Heart left ventricle (tissue), 13 donors: ENCODE data around the gene CBFA2T2.

Experiments
- POLR2A ChIP-seq, 2 donors: fragments of 450-650 bp; IDR thresholded peaks; one replicate each; pipeline ENCODE4 v1.6.1; 2017; ENCODE audit warnings: antibody characterized with exemption in 2 of 2, mild to moderate bottlenecking in 2 of 2, moderate library complexity in 2 of 2
- TF ChIP-seq, protein P1 (sequence below), 12 donors: fragments of 200-600 bp; sonication (generic) in 4 of 12; IDR thresholded peaks; one replicate each; pipeline versions ENCODE4 v1.5.0 to v1.8.0; 2018 to 2022; ENCODE audit warnings: antibody characterized with exemption in 12 of 12, mild to moderate bottlenecking in 5 of 12
- donor health status: ischemic (EF 13 %, LVEDD 7.1; RV severe dilation, severe dysfunction).
- donor health status: DM: no; HTN: yes; CAD: no.
- donor health status: DM: no; HTN: no; CAD: no.
- donor health status: ischemic (EF 25% LVEDD 6.9; RV normal size, moderate dysfunction).
- donor health status: ischemic (EF 25% LVEDD 5.7; RV mildly dilated, moderate dysfunction).
- donor health status: ischemic (EF 35%, LVEDD 5.7; RV mildly dilated, moderate dysfunction).
- donor health status: nonischemic (EF 11% LVEDD 7.7; RV severe dilation, severe dysfunction).
- donor health status: DM: yes; HTN: yes; CAD: no.
- donor health status: PGD.
- donor health status: ischemic (EF 29% LVEDD 5.4; RV normal size, mild dysfunction).
- donor health status: nonischemic (EF 23%, LVEDD 6.1; RV moderate dilation, normal function).

DNA sequence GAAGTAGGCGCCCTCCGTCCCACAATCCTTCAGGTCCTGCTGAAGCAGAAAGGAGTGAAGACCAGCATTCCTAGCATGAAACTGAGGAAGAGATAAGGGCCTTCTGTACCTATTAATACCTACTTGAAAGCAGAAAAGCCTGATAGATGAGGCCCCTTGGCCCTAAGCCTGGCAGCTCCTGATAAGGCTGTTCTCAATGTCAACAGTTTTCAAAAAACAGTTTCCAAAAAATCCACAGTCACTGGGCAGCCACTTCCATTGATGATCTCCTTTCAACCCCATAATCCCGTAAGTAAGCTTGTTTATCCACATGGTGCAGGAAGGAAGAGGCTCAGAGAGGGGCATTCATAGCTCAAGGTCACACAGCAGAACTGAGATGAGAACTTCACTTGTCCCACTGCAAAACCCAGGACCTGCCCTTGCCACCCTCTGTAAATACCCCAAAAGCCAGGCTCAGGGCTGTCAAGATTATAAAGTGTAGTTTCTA lies 199.1 kb downstream of the CBFA2T2 start:
- TF ChIP-seq POLR2A (IDR thresholded peaks at IDR 0.05) = no peak
- TF ChIP-seq, protein P1, sequence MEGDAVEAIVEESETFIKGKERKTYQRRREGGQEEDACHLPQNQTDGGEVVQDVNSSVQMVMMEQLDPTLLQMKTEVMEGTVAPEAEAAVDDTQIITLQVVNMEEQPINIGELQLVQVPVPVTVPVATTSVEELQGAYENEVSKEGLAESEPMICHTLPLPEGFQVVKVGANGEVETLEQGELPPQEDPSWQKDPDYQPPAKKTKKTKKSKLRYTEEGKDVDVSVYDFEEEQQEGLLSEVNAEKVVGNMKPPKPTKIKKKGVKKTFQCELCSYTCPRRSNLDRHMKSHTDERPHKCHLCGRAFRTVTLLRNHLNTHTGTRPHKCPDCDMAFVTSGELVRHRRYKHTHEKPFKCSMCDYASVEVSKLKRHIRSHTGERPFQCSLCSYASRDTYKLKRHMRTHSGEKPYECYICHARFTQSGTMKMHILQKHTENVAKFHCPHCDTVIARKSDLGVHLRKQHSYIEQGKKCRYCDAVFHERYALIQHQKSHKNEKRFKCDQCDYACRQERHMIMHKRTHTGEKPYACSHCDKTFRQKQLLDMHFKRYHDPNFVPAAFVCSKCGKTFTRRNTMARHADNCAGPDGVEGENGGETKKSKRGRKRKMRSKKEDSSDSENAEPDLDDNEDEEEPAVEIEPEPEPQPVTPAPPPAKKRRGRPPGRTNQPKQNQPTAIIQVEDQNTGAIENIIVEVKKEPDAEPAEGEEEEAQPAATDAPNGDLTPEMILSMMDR (IDR thresholded peaks at IDR 0.05) = no peak
